Body of pancreas (tissue), 4 donors: ENCODE results near the gene L3MBTL3.

Source experiments
- POLR2A ChIP-seq, 3 donors: fragments of 450-650 bp; IDR thresholded peaks; one replicate each; pipeline ENCODE4 v1.6.1; 2016; ENCODE audit warnings: antibody characterized with exemption in 3 of 3, mild to moderate bottlenecking in 2 of 3
- TF ChIP-seq, protein P1 (sequence below), 7 experiments: fragments of 450-650 bp in 4 of 7; fragments of 200-600 bp in 3 of 7; sonication (generic) in 3 of 7; IDR thresholded peaks; one replicate each; pipeline ENCODE4 v1.5.1; 2016 to 2019; ENCODE audit warnings: antibody characterized with exemption in 7 of 7

DNA sequence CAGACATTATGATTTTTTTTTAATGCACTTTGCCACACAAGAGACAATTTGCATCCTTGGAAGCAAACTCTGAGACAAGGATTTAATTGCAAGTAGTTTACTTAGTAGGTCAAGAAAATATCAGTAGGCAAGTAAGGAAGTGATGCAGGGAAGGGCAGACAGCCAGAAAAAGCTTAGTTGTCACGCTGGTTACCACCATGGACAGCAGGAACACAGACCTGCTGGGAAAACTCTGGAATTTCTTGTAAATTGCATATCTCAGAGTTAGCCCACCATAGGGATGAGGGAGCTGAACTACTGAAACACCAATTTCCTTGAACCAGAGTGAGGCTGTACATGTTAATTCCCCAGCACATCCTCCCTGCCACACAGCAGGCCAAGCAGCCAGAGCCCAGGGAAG lies 92.7 kb downstream of the L3MBTL3 start:
- TF ChIP-seq POLR2A (IDR thresholded peaks at IDR 0.05), result no peak
- TF ChIP-seq, protein P1, sequence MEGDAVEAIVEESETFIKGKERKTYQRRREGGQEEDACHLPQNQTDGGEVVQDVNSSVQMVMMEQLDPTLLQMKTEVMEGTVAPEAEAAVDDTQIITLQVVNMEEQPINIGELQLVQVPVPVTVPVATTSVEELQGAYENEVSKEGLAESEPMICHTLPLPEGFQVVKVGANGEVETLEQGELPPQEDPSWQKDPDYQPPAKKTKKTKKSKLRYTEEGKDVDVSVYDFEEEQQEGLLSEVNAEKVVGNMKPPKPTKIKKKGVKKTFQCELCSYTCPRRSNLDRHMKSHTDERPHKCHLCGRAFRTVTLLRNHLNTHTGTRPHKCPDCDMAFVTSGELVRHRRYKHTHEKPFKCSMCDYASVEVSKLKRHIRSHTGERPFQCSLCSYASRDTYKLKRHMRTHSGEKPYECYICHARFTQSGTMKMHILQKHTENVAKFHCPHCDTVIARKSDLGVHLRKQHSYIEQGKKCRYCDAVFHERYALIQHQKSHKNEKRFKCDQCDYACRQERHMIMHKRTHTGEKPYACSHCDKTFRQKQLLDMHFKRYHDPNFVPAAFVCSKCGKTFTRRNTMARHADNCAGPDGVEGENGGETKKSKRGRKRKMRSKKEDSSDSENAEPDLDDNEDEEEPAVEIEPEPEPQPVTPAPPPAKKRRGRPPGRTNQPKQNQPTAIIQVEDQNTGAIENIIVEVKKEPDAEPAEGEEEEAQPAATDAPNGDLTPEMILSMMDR (IDR thresholded peaks at IDR 0.05), result no peak
